ENCODE data around the gene PRKD3. TPM values are rescaled to one million over a fixed set of nuclear protein-coding genes. Genes with fewer than 3 reads are reported as not detected.

Gene PRKD3
- total and polyA plus RNA-seq, 2 donors, result 12.6 to 32.6 TPM

DNA sequence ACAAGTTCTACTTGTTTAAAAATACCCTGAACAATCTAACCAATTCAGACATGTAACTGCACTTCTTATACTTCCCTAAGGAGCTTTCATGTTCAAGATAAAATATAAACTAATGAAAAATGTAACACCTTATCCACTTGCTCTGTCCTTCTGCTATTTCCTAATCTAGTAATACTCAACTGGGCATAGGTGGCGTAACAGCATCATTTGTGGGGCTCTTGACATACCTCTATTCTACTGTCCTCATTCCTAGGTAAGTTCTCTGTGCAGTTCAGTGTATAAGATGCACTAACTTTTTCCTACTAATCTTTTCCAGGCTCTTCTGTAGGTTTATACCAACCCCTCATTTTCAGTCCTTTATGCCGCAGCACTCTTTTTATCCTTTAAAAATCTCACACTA lies 36.7 kb downstream of the PRKD3 start:
- DNase-seq (ENCODE audit: low read depth in 6 of 9, low spot score in 9 of 9), result peak in 1 of 9 donors; percentile 25
- no peaks in the 10 kb centered on the region for H3K4me1 ChIP-seq (ENCODE audit: control insufficient read depth in 2 of 2, insufficient read depth in 2 of 2, low read length in 2 of 2)
- WGBS, result 96% methylated on average over 2 of the region's 2 CpGs
- no peak overlapping the region for H3K27ac ChIP-seq (ENCODE audit: low read depth in 1 of 2, low read length in 1 of 2)
- no peak overlapping the region for H3K4me3 ChIP-seq (ENCODE audit: low read length in 2 of 2)
- no peaks in the 10 kb centered on the region for H3K9me3 ChIP-seq (ENCODE audit: control insufficient read depth in 2 of 2, insufficient read depth in 1 of 2, low read length in 1 of 2)
- H3K27me3 ChIP-seq (ENCODE audit: control insufficient read depth in 2 of 2, insufficient read depth in 1 of 2, low read length in 1 of 2), result no peaks in the 10 kb centered on the region
- peaks cover 0 to 34% of the 10 kb centered on the region in 2 donors for H3K36me3 ChIP-seq (ENCODE audit: control insufficient read depth in 2 of 2, insufficient read depth in 2 of 2, low read length in 1 of 2)

DNA sequence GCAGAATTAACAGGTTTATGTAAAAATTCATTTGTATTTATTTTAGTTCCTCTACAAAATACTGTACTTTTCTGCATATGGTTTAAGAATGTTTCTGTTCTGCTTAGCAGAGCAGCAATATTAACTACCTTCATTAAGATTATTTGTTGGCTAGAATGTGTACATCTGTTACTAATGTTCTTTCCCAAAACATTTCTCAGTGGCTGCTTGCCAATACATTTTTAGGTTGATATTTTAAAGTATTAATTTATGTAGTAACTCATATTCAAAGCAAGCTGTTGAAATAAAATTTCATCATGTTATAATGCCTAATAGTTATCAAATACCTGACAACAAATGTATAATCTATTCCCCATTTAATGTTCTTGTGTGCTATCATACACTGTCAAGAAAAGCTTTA lies 40.3 kb downstream of the PRKD3 start:
- Histone ChIP-seq H3K4me3 (ENCODE audit: low read length in 2 of 2) (no peak overlapping the region), H3K36me3 (ENCODE audit: control insufficient read depth in 2 of 2, insufficient read depth in 2 of 2, low read length in 1 of 2) (peaks cover 0 to 40% of the 10 kb centered on the region in 2 donors)

GRCh38 chr2:37283207-37283606 lies 41.4 kb downstream of the PRKD3 start:
- WGBS, result over 99% methylated on average over 2 of the region's 2 CpGs
- Histone ChIP-seq H3K27ac (ENCODE audit: low read depth in 1 of 2, low read length in 1 of 2) (no peak overlapping the region), H3K36me3 (ENCODE audit: control insufficient read depth in 2 of 2, insufficient read depth in 2 of 2, low read length in 1 of 2) (peaks cover 0 to 44% of the 10 kb centered on the region in 2 donors), H3K4me3 (ENCODE audit: low read length in 2 of 2) (no peak overlapping the region), H3K27me3 (ENCODE audit: control insufficient read depth in 2 of 2, insufficient read depth in 1 of 2, low read length in 1 of 2) (no peaks in the 10 kb centered on the region), H3K9me3 (ENCODE audit: control insufficient read depth in 2 of 2, insufficient read depth in 1 of 2, low read length in 1 of 2) (no peaks in the 10 kb centered on the region), H3K4me1 (ENCODE audit: control insufficient read depth in 2 of 2, insufficient read depth in 2 of 2, low read length in 2 of 2) (no peaks in the 10 kb centered on the region)
- DNase-seq (ENCODE audit: low read depth in 6 of 9, low spot score in 9 of 9), result no peak

More for the DNA sequence above, 40.3 kb downstream of the PRKD3 start:
- Histone ChIP-seq H3K4me1 (ENCODE audit: control insufficient read depth in 2 of 2, insufficient read depth in 2 of 2, low read length in 2 of 2) (no peaks in the 10 kb centered on the region), H3K27me3 (ENCODE audit: control insufficient read depth in 2 of 2, insufficient read depth in 1 of 2, low read length in 1 of 2) (no peaks in the 10 kb centered on the region), H3K27ac (ENCODE audit: low read depth in 1 of 2, low read length in 1 of 2) (no peak overlapping the region), H3K9me3 (ENCODE audit: control insufficient read depth in 2 of 2, insufficient read depth in 1 of 2, low read length in 1 of 2) (no peaks in the 10 kb centered on the region)
- DNase-seq (ENCODE audit: low read depth in 6 of 9, low spot score in 9 of 9), result no peak

GRCh38 chr2:37282746-37283145 lies 41.9 kb downstream of the PRKD3 start:
- H3K4me3 ChIP-seq (ENCODE audit: low read length in 2 of 2), result no peak overlapping the region
- 99% methylated on average over 2 of the region's 2 CpGs for WGBS
- no peak overlapping the region for H3K27ac ChIP-seq (ENCODE audit: low read depth in 1 of 2, low read length in 1 of 2)
- no peaks in the 10 kb centered on the region for H3K4me1 ChIP-seq (ENCODE audit: control insufficient read depth in 2 of 2, insufficient read depth in 2 of 2, low read length in 2 of 2)
- H3K36me3 ChIP-seq (ENCODE audit: control insufficient read depth in 2 of 2, insufficient read depth in 2 of 2, low read length in 1 of 2), result peaks cover 0 to 40% of the 10 kb centered on the region in 2 donors
- no peaks in the 10 kb centered on the region for H3K27me3 ChIP-seq (ENCODE audit: control insufficient read depth in 2 of 2, insufficient read depth in 1 of 2, low read length in 1 of 2)
- H3K9me3 ChIP-seq (ENCODE audit: control insufficient read depth in 2 of 2, insufficient read depth in 1 of 2, low read length in 1 of 2), result no peaks in the 10 kb centered on the region
- DNase-seq (ENCODE audit: low read depth in 6 of 9, low spot score in 9 of 9), result no peak

DNA sequence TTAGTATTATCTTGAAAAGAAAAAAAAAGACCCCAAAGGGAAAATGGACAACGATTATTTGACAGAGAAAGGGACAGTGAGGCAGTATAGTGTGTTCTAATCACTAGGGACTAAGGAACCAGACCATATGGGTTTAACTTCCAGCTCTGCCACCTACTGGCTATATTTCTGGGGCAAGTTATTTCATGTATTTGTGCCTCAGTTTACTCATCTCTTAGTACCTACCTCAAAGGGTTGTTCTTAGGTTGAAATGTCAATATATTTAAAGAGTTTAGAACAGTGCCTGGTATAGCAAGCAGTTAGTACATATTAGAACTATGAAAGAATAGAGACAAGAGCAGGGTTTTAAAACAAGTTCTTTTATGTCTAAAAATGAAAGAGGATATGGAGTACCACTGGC lies 42.7 kb downstream of the PRKD3 start:
- Histone ChIP-seq H3K27ac (ENCODE audit: low read depth in 1 of 2, low read length in 1 of 2) (no peak overlapping the region), H3K27me3 (ENCODE audit: control insufficient read depth in 2 of 2, insufficient read depth in 1 of 2, low read length in 1 of 2) (no peaks in the 10 kb centered on the region), H3K4me3 (ENCODE audit: low read length in 2 of 2) (no peak overlapping the region)

DNA sequence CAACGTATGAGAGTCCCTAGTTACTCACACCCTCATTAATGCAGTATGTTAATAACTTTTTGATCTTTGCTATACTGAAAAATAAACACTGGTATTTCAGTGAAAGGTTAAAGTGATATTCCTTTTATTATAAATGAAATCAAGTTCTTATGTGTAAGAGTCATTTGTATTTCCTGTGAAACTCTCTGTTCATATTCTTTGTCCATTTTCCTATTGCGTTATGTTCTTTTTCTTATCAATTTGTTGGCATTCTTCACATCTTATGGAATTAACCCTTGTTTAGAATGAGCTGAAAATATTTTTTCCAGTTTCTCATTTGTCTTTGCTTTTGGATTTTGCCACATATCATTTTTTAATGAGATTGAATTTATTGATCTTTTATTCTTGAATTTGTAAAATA lies 48.3 kb downstream of the PRKD3 start:
- no peak for DNase-seq (ENCODE audit: low read depth in 6 of 9, low spot score in 9 of 9)
- H3K4me1 ChIP-seq (ENCODE audit: control insufficient read depth in 2 of 2, insufficient read depth in 2 of 2, low read length in 2 of 2), result no peaks in the 10 kb centered on the region
- no peaks in the 10 kb centered on the region for H3K9me3 ChIP-seq (ENCODE audit: control insufficient read depth in 2 of 2, insufficient read depth in 1 of 2, low read length in 1 of 2)
- no peak overlapping the region for H3K27ac ChIP-seq (ENCODE audit: low read depth in 1 of 2, low read length in 1 of 2)
- no peak overlapping the region for H3K4me3 ChIP-seq (ENCODE audit: low read length in 2 of 2)
- peaks cover 15 to 46% of the 10 kb centered on the region in 2 donors for H3K36me3 ChIP-seq (ENCODE audit: control insufficient read depth in 2 of 2, insufficient read depth in 2 of 2, low read length in 1 of 2)
- no peaks in the 10 kb centered on the region for H3K27me3 ChIP-seq (ENCODE audit: control insufficient read depth in 2 of 2, insufficient read depth in 1 of 2, low read length in 1 of 2)
- over 99% methylated on average over 2 of the region's 2 CpGs for WGBS

More for the DNA sequence above, 42.7 kb downstream of the PRKD3 start:
- no peak for DNase-seq (ENCODE audit: low read depth in 6 of 9, low spot score in 9 of 9)
- Histone ChIP-seq H3K36me3 (ENCODE audit: control insufficient read depth in 2 of 2, insufficient read depth in 2 of 2, low read length in 1 of 2) (peaks cover 0 to 35% of the 10 kb centered on the region in 2 donors), H3K9me3 (ENCODE audit: control insufficient read depth in 2 of 2, insufficient read depth in 1 of 2, low read length in 1 of 2) (no peaks in the 10 kb centered on the region), H3K4me1 (ENCODE audit: control insufficient read depth in 2 of 2, insufficient read depth in 2 of 2, low read length in 2 of 2) (no peaks in the 10 kb centered on the region)
- WGBS, result 97% methylated on average over 1 of the region's 1 CpG

Other genes starting within 250 kb of the PRKD3 start
- gene HEATR5B, start 240.5 kb downstream of the PRKD3 start, total RNA-seq, result 14.0 TPM
- 10.4 TPM for gene HEATR5B, start 240.5 kb downstream of the PRKD3 start, polyA plus RNA-seq
- 9.0 TPM for gene GPATCH11, start 240.3 kb downstream of the PRKD3 start, total RNA-seq
- 7.3 TPM for gene GPATCH11, start 240.3 kb downstream of the PRKD3 start, polyA plus RNA-seq
- gene EIF2AK2, start 167.9 kb downstream of the PRKD3 start, total RNA-seq, result 19.9 TPM
- gene EIF2AK2, start 167.9 kb downstream of the PRKD3 start, polyA plus RNA-seq, result 9.6 TPM
- gene SULT6B1, start 136.2 kb downstream of the PRKD3 start, total RNA-seq, result not detected
- gene SULT6B1, start 136.2 kb downstream of the PRKD3 start, polyA plus RNA-seq, result not detected
- 23.2 TPM for gene CEBPZOS, start 128.3 kb downstream of the PRKD3 start, total RNA-seq
- 50.4 TPM for gene CEBPZOS, start 128.3 kb downstream of the PRKD3 start, polyA plus RNA-seq
- gene CEBPZ, start 93.2 kb downstream of the PRKD3 start, total RNA-seq, result 78.2 TPM
- 107 TPM for gene CEBPZ, start 93.2 kb downstream of the PRKD3 start, polyA plus RNA-seq
- gene NDUFAF7, start 93.2 kb downstream of the PRKD3 start, total RNA-seq, result 15.8 TPM
- 26.9 TPM for gene NDUFAF7, start 93.2 kb downstream of the PRKD3 start, polyA plus RNA-seq
- gene QPCT, start 19.8 kb upstream of the PRKD3 start, total RNA-seq, result 11.4 TPM
- gene QPCT, start 19.8 kb upstream of the PRKD3 start, polyA plus RNA-seq, result 8.6 TPM

Data from thymus (tissue), 11 donors.